Activated T-helper 9 cell treated with anti-CD3 and anti-CD28 coated beads, Interleukin-2, amount 50 U/mL, for 16 hours (primary cell): ENCODE data around the gene ABHD6.
"Not testable (repeated sequence)": the region's sequence is repeated elsewhere in the genome, so short reads cannot be mapped to it uniquely, and the experiment has no call there.

ENCODE experiments used
- DNase-seq: peaks from one replicate; pipeline ENCODE4 v3.0.0-alpha.2; 2020; ENCODE audit warnings: low read depth

The ABHD6 gene

GRCh38 chr3:58323529-58324390 is 86.2 kb downstream of the ABHD6 start:
- DNase-seq, result no peak

GRCh38 chr3:58324391-58325390 is 87.1 kb downstream of the ABHD6 start:
- no peak for DNase-seq

- no peak for DNase-seq
Measured at GRCh38 chr3:58325525-58325992, 88.0 kb downstream of the ABHD6 start.

- DNase-seq, result no peak
Measured at GRCh38 chr3:58326267-58326900, 88.8 kb downstream of the ABHD6 start.

- DNase-seq, result no peak
Measured at GRCh38 chr3:58329150-58329921, 91.7 kb downstream of the ABHD6 start.

- DNase-seq, result no peak
Measured at GRCh38 chr3:58329922-58330413, 92.4 kb downstream of the ABHD6 start.

- DNase-seq, result no peak
Measured at GRCh38 chr3:58331593-58332152, 94.1 kb downstream of the ABHD6 start.

- DNase-seq, result peak; percentile 75
Measured at GRCh38 chr3:58332575-58333188, 95.1 kb downstream of the ABHD6 start, which contains the start of gene PXK. Gene PXK (plus strand): TSS chr3:58332892. CDS start chr3:58332989, 97 bp downstream.

- DNase-seq, result peak; percentile 13
Measured at GRCh38 chr3:58333206-58334012, 95.8 kb downstream of the ABHD6 start.

GRCh38 chr3:58334013-58334321 is 96.4 kb downstream of the ABHD6 start:
- no peak for DNase-seq

- DNase-seq, result no peak
Measured at GRCh38 chr3:58334506-58334884, 96.9 kb downstream of the ABHD6 start.

- DNase-seq, result no peak
Measured at GRCh38 chr3:58335652-58335947, 98.0 kb downstream of the ABHD6 start.

- no peak for DNase-seq
Measured at GRCh38 chr3:58336135-58336882, 98.7 kb downstream of the ABHD6 start.

- DNase-seq, result no peak
Measured at GRCh38 chr3:58337190-58337589, 99.6 kb downstream of the ABHD6 start.

- DNase-seq, result not testable (repeated sequence)
Measured at GRCh38 chr3:58339146-58339545, 101.6 kb downstream of the ABHD6 start.

- no peak for DNase-seq
Measured at GRCh38 chr3:58340594-58341244, 103.1 kb downstream of the ABHD6 start.

- no peak for DNase-seq
Measured at GRCh38 chr3:58341376-58341775, 103.8 kb downstream of the ABHD6 start.

- DNase-seq, result no peak
Measured at GRCh38 chr3:58342676-58343075, 105.1 kb downstream of the ABHD6 start.
